ENCODE measurements around the gene PIWIL1. TPM values are rescaled to one million over a fixed set of nuclear protein-coding genes. Genes with fewer than 3 reads are reported as not detected.

PIWIL1 gene
- not detected for total RNA-seq

- POLR2A ChIA-PET: no interaction called here
- CTCF ChIA-PET: interaction anchor here (0.6 kb wide), 1 partner anchor 57 kb away, joined by 3 read pairs; no protein-coding TSS in a partner anchor
These were observed at the start of gene PIWIL1 for GRCh38 chr12:130337488-130338303. TSS of gene PIWIL1 (plus strand) at chr12:130337887. CDS start at chr12:130342592, 4,705 bp downstream.

DNA sequence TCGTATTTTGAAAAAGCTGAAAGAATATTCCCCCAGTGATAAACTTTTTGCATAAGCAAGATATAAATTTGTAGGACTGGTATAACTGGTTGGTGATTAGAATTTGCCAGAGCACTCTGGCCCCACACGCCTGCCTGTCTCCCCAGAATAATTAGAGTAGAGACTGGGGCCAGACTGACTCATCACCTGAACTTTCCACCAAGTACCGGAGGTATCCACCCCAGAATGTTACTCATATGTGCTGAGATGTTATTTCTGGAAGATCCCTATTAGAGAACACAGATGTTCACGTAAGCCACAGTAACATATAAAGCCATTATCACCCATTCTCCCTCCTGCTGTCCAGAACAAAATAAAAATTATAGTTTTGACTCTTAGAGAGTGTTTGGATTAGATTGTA is 49.5 kb upstream of the PIWIL1 start:
- CTCF ChIA-PET: no interaction called here
- POLR2A ChIA-PET: no interaction called here

GRCh38 chr12:130288691-130289090 is 49.0 kb upstream of the PIWIL1 start:
- CTCF ChIA-PET: no interaction called here
- POLR2A ChIA-PET: no interaction called here

DNA sequence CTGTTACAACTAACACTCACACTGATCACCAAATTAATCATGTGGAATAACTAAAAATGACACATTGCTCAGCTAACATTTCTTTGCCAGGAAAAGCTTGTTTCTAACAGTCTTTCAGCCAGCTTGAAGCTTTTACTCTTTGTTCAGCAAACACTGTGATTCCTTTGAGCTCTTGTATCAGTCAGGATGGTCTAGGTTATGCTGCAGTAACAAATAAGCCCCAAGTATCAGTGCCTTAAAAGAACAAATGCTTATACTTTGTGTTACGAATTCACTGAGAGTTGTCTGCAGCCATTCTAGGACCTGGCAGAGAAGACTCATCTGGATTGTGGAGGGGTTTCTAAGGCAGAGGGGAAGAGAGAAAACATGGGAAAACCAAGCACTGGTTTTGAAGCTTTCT is 47.6 kb upstream of the PIWIL1 start:
- ChIA-PET POLR2A (no interaction called here), CTCF (no interaction called here)

- CTCF ChIA-PET: no interaction called here
These were observed 39.2 kb upstream of the PIWIL1 start for GRCh38 chr12:130298322-130299021.

DNA sequence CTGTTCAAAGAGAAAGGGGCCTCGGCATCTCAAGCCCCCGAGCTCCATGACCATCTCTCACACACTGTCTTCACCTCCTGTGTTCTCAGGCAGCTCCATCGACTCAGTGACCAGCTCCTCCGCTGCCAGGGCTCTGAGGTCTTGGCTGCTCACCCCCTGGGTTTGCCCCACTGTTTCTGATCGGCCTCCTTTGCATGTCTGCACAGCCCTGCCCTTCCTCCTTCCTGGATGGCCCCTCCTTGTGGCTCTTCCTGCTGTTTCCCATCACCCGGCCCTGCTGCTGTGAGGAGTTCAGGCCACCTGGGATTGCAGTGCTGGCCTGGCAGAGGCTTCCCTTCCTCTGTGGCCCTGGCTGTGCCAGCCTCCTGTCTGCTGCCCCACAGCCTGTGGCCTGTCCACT is 38.1 kb upstream of the PIWIL1 start:
- POLR2A ChIA-PET: no interaction called here
- CTCF ChIA-PET: no interaction called here

More at GRCh38 chr12:130298322-130299021, 39.2 kb upstream of the PIWIL1 start:
- POLR2A ChIA-PET: no interaction called here

- CTCF ChIA-PET: no interaction called here
These were observed 37.6 kb upstream of the PIWIL1 start for GRCh38 chr12:130300090-130300489.

GRCh38 chr12:130300737-130301535 is 36.8 kb upstream of the PIWIL1 start:
- POLR2A ChIA-PET: no interaction called here
- CTCF ChIA-PET: no interaction called here

More at GRCh38 chr12:130300090-130300489, 37.6 kb upstream of the PIWIL1 start:
- POLR2A ChIA-PET: no interaction called here

DNA sequence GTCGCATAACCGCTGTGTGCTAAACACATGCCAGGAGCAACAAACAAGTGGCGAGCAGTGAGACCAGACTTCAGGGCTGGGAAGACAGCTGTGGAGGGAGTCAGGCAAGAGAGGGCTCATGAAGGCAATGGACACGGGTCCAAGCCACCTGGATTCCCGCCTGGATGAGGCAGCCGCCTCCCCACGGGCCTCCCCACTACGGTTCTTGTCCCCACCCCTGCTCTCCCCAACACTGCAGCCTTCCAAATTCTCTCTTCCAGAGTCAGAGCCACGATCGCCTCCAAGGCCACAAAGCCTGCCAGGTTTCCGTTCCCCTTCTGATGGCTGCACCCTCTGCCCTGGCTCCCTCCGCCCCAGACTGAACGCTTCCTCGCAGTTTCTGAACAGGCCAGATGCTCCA is 36.1 kb upstream of the PIWIL1 start:
- CTCF ChIA-PET: no interaction called here
- POLR2A ChIA-PET: no interaction called here

DNA sequence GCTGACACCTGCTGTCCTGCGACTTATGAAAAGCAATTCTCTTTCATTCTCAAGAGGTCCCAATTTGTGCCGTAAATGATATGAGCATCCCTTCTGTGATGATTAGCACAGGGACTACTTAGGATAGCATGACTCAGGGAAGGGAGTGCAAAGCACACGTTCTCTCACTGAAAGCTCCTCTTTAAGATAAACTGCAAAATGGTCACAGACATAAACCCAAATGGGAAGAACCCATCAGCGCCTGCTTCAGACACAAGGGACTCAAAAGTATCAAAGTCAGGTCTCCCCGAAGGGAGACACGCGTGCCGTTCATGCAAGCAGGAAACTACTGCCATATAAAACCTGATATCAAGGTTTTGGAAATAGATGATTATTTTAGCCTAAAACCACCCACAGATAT is 33.9 kb upstream of the PIWIL1 start:
- ChIA-PET CTCF (no interaction called here), POLR2A (no interaction called here)

DNA sequence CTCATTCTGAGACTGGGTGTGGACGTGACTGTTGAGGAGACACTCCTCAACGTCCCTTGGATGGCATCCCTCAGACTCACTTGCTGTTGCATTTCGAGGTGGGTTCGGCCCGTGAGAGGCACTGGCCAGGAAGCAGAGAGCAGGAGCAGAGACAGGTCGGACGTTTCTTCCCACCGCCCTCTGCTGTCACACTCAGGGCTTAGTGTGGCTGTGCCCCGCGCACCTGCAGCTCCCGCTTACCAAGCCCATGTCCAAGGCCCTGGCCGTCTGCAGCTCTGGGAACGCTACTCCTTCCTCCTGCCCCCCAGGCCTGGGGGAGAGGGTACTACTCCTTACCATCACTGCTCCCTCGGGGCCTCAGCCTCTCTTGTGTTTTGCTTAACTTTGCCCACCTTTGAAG is 29.8 kb upstream of the PIWIL1 start:
- CTCF ChIA-PET: no interaction called here

GRCh38 chr12:130308393-130308792 is 29.3 kb upstream of the PIWIL1 start:
- CTCF ChIA-PET: no interaction called here
- POLR2A ChIA-PET: no interaction called here

More for the DNA sequence above, 29.8 kb upstream of the PIWIL1 start:
- POLR2A ChIA-PET: no interaction called here

GRCh38 chr12:130316251-130316650 is 21.4 kb upstream of the PIWIL1 start:
- ChIA-PET CTCF (no interaction called here), POLR2A (no interaction called here)

DNA sequence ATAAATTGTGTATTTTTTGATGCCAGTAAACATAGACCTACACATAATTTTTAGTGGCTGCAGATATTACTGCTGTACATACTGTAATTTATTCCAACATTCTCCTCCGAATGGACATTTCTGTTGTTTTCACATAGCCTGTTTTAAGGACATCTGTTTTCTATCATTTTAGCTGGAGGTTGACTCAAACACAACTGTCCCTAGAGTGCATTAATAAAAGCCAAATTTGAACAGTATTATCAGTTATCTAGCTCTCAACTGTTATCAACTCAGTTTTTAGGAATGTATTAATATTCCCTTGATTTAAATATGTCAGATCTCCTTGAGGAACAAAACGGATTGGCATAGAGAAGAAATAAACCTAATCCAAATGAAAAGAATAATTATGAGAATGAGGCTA is 17.2 kb upstream of the PIWIL1 start:
- ChIA-PET CTCF (no interaction called here), POLR2A (no interaction called here)

DNA sequence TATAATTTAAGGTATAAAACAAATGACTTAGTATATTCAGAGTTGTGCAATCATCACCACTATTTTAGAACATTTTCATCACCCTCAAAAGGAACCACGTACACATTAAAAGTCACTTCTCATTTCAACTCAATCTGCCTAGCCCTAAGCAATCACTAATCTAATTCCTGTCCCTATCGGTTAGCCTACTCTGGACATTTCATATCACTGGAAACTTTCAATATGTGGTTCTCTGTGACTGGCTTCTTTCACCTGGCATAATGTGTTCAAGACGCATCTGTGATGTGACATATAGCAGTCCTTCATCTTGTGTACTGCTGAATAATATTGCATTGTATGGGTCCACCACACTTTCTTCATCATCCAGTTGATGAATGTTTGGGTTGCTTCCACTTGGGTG is 15.4 kb upstream of the PIWIL1 start:
- ChIA-PET CTCF (no interaction called here), POLR2A (no interaction called here)

DNA sequence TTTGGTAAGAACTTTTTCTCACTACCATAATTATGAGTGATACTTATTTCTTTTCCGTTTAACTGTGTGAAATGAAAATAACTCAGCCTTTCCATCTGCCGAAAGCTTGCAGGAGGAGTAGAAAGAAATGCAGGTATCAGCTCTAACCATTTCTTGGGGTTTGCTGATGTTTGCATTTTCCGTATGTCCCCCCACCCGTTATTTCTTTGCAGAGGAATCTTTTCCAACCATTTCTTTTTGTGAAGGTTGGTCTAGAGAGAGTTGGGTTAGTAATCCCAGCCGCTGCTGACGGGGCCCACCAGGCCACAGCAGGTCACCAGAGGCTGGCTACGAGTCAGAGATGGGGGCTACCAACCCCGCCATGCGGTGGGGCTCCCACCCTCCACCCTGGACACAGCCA is 7.0 kb upstream of the PIWIL1 start:
- ChIA-PET CTCF (no interaction called here), POLR2A (no interaction called here)

DNA sequence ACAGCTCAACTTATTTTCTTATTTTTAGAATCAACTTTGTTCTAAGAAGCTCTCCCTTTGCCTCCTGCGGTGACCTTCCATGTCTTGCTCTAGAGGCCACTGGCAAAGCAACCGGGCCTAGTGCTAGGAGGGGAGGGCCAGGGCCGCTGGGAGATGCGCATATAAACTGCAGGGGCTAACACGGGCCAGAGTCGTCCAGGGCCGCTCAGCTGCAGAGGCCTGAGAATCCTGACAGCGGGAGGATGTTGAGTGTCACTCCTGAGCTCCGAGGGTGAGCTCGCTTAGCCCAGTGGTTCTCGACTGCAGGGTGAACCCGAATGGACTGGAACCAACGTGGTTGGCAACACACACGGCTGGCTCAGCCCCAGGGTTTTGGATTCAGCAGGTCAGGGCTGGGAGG is 6.5 kb upstream of the PIWIL1 start:
- ChIA-PET POLR2A (no interaction called here), CTCF (no interaction called here)

DNA sequence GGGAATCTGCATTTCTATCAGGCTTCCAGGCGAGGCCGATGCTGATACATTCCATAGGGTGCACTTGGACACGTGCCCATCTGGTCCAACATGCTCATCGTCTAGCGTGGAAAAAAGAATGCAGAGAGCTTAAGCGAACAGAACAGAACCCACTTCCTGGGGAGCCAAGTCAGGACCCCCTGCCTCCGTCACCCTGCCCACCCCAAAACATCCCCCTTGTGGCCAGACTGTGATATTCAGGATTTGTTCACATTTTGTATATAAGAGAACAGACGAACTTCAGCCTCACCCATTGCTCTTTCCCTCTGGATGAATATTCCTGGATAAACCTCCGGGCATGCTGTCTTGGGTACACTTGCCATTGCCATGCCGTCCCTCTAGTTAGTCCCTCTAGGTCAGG is 4.3 kb upstream of the PIWIL1 start:
- POLR2A ChIA-PET: no interaction called here
- CTCF ChIA-PET: no interaction called here

DNA sequence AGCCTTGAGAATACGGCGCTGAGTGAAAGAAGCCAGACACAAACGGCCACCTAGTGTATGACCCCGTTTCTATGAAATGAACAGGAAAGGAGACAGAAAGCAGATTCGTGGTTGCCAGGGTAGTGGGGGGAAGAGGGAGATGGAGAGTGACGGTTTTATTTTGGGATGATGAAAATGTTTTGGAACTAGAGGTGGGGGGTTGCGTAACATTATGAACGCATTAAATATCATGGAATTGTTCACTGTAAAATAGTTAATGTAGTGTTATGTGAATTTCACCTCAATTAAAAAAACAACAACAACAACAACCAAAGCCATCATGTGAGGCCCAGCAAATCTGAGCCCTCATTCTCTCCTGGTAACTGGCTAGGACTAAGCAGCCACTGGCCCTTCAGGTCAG is 3.3 kb upstream of the PIWIL1 start:
- ChIA-PET POLR2A (no interaction called here), CTCF (no interaction called here)

DNA sequence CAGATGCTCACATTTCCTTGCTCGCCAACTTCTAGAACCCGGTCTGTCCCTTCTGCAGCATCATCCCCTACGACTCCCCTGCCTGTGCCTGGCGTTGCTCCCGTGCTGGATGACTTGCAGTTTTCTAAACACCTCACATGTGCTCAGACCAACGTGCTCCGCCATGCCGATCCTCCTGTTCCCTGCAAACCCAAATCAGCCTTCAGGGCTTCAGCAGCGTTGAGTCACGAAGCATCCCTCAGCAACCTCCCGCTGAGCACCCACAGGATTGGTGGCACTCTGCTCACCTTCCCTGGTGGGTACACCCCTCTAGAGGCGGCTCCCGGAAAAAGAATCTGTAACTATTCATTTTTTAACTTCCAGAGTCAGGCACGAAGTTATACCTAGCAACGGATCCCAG is 2.8 kb upstream of the PIWIL1 start:
- POLR2A ChIA-PET: no interaction called here

More for the DNA sequence above, 2.8 kb upstream of the PIWIL1 start:
- CTCF ChIA-PET: no interaction called here

Data from activated CD8-positive, alpha-beta memory T cell treated with anti-CD3 and anti-CD28 coated beads for 36 hours (primary cell).